Suprapubic skin (tissue), 4 donors: ENCODE data around the gene TANC1. TPM values are rescaled to one million over a fixed set of nuclear protein-coding genes. Genes with fewer than 3 reads are reported as not detected.

ENCODE experiments used
- DNase-seq, 2 donors: peaks; one replicate each; pipeline ENCODE4 v3.0.0-alpha.2; 2019; ENCODE audit warnings: low spot score in 2 of 2
- H3K27ac ChIP-seq: fragments of 200-600 bp; sonication (generic); one replicate; pipeline ENCODE4 v1.5.1; 2019
- H3K27me3 ChIP-seq: fragments of 200-600 bp; sonication (generic); one replicate; pipeline ENCODE4 v1.5.1; 2019
- H3K36me3 ChIP-seq: fragments of 200-600 bp; sonication (generic); one replicate; pipeline ENCODE4 v1.5.1; 2019
- H3K4me1 ChIP-seq: fragments of 200-600 bp; sonication (generic); one replicate; pipeline ENCODE4 v1.5.1; 2019
- H3K4me3 ChIP-seq: fragments of 200-600 bp; sonication (generic); one replicate; pipeline ENCODE4 v1.5.1; 2019; ENCODE audit warnings: mild to moderate bottlenecking
- H3K9me3 ChIP-seq: fragments of 200-600 bp; sonication (generic); one replicate; pipeline ENCODE4 v1.5.1; 2019
- EP300 ChIP-seq: sonication (generic); formaldehyde crosslinking; IDR thresholded peaks from one replicate; pipeline ENCODE4 v1.6.1; 2017; ENCODE audit warnings: antibody characterized with exemption
- POLR2A ChIP-seq, 2 donors: fragments of 450-650 bp; IDR thresholded peaks; one replicate each; pipeline ENCODE4 v1.6.1; 2017; ENCODE audit warnings: antibody characterized with exemption in 2 of 2, mild to moderate bottlenecking in 2 of 2, moderate library complexity in 2 of 2
- POLR2AphosphoS5 ChIP-seq, 3 donors: sonication (generic); formaldehyde crosslinking; IDR thresholded peaks; one replicate each; pipeline ENCODE4 v1.6.1; 2017; ENCODE audit warnings: antibody characterized with exemption in 3 of 3
- WGBS: methylation state at CpG from one replicate; pipeline ENCODE4 v1.1.5; 2018; 5-methylcytosine and 5-hydroxymethylcytosine counted together
- total RNA-seq, 4 donors: library from RNA; depleted of rRNA; stranded (reverse); fragments of >200 nt; gene quantifications; one replicate each; pipeline ENCODE4 v1.1.0, GENCODE V29; 2016
- TF ChIP-seq, protein P1 (sequence below), 2 donors: fragments of 200-600 bp in 1 of 2; fragments of 450-650 bp in 1 of 2; sonication (generic) in 1 of 2; IDR thresholded peaks; one replicate each; pipeline ENCODE4 v1.5.1; 2016 to 2019; ENCODE audit warnings: antibody characterized with exemption in 2 of 2, mild to moderate bottlenecking in 1 of 2, moderate library complexity in 1 of 2

The TANC1 gene
- total RNA-seq, 4 donors from 2014 or later, result 57.6 to 260 (median 88.3) TPM

DNA sequence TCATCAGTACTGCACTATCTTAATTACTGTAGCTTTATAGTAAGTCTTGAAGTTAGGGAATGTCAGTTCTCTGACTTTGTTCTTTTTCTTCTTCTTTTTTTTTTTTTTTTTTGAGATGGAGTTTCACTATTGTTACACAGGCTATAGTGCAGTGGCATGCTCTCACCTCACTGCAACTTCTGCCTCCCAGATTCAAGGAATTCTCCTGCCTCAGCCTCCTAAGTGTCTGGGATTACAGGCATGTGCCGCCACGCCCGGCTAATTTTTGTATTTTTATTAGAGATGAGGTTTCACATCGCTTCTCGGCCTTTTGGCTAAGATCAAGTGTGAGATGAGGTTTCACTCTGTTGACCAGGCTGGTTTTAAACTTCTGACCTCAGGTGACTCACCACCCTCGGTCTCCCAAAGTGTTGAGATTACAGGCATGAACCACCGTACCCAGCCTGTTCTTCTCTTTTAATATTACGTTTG, 41.9 kb upstream of the TANC1 start:
- Histone ChIP-seq H3K4me3 (no peak overlapping the region), H3K4me1 (no peaks in the 10 kb centered on the region), H3K36me3 (no peaks in the 10 kb centered on the region), H3K9me3 (no peaks in the 10 kb centered on the region), H3K27me3 (no peaks in the 10 kb centered on the region), H3K27ac (no peak overlapping the region)
- TF ChIP-seq POLR2A (IDR thresholded peaks at IDR 0.05), result no peak
- TF ChIP-seq, protein P1, sequence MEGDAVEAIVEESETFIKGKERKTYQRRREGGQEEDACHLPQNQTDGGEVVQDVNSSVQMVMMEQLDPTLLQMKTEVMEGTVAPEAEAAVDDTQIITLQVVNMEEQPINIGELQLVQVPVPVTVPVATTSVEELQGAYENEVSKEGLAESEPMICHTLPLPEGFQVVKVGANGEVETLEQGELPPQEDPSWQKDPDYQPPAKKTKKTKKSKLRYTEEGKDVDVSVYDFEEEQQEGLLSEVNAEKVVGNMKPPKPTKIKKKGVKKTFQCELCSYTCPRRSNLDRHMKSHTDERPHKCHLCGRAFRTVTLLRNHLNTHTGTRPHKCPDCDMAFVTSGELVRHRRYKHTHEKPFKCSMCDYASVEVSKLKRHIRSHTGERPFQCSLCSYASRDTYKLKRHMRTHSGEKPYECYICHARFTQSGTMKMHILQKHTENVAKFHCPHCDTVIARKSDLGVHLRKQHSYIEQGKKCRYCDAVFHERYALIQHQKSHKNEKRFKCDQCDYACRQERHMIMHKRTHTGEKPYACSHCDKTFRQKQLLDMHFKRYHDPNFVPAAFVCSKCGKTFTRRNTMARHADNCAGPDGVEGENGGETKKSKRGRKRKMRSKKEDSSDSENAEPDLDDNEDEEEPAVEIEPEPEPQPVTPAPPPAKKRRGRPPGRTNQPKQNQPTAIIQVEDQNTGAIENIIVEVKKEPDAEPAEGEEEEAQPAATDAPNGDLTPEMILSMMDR (IDR thresholded peaks at IDR 0.05), result no peak
- TF ChIP-seq EP300, result no peak
- no peak for TF ChIP-seq POLR2AphosphoS5 (IDR thresholded peaks at IDR 0.05)
- no peak for DNase-seq
- WGBS, result 87% methylated on average over 8 of the region's 8 CpGs

DNA sequence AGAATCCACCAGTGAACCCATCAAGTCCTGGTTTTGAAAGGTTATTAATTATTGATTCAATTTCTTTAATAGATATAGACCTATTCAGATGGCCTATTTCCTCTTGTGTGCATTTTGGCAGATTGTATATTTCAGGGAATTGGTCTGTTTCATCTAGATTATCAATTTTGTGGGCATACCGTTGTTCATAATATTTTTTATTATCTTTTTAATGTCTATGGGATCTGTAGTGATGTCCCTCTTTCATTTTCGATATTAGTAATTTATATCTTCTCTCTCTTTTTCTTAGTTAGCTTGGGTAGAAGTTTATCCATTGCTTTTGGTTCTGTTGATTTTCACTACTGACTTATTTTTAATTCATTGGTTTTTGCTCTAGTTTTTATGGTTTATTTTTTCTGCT, 39.9 kb upstream of the TANC1 start:
- no peaks in the 10 kb centered on the region for H3K36me3 ChIP-seq
- H3K9me3 ChIP-seq, result no peaks in the 10 kb centered on the region
- H3K4me3 ChIP-seq, result no peak overlapping the region
- H3K27me3 ChIP-seq, result no peaks in the 10 kb centered on the region
- no peak for DNase-seq
- TF ChIP-seq POLR2AphosphoS5 (IDR thresholded peaks at IDR 0.05) (no peak), POLR2A (IDR thresholded peaks at IDR 0.05) (no peak)
- no peak overlapping the region for H3K27ac ChIP-seq
- no peaks in the 10 kb centered on the region for H3K4me1 ChIP-seq
- 96% methylated on average over 2 of the region's 2 CpGs for WGBS

DNA sequence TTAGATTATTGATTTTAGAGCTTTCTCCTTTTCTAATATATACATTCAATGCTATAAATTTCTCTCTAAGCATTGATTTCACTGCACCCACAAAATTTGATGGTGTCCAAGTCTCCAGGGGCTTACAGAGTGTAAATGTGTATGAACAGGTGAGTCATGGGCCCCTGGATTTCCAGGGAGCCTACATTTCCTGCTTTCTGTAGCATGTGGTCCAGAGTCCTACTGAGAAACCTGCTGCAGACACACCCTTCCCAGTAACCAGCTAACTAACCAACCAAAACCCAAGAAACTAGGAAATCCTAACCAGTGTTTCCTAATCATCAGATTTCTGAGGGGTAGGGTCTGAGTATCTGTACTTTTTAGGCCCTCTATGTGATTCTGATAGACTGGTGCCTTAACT, 39.5 kb upstream of the TANC1 start:
- no peaks in the 10 kb centered on the region for H3K9me3 ChIP-seq
- no peaks in the 10 kb centered on the region for H3K4me1 ChIP-seq
- no peak overlapping the region for H3K27ac ChIP-seq
- no peaks in the 10 kb centered on the region for H3K36me3 ChIP-seq
- no peak for DNase-seq
- TF ChIP-seq, protein P1 (IDR thresholded peaks at IDR 0.05), result no peak
- no peak for TF ChIP-seq POLR2AphosphoS5 (IDR thresholded peaks at IDR 0.05)
- no peak for TF ChIP-seq EP300
- TF ChIP-seq POLR2A (IDR thresholded peaks at IDR 0.05), result no peak
- no peak overlapping the region for H3K4me3 ChIP-seq
- no peaks in the 10 kb centered on the region for H3K27me3 ChIP-seq

DNA sequence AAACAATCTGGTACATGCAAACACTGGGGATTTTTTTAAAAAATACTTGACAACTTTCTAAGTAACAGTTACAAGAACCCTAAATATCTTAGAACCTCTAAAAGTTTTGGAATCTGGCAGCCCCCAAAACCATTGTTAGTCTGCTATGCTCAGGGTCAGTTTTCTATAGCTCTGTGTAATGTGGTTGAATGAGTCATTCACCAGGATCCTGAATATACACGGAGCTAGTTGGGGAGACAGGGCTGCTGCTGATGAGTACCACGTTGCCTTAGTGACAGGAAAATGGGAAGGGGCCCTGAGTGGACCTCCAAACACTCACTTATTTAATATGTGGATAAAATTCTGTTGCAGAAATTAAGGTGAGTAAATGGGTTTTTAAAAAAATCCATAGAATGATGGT, 36.9 kb upstream of the TANC1 start:
- no peaks in the 10 kb centered on the region for H3K36me3 ChIP-seq
- H3K27me3 ChIP-seq, result no peaks in the 10 kb centered on the region
- 36% methylated on average over 2 of the region's 2 CpGs for WGBS
- H3K9me3 ChIP-seq, result no peaks in the 10 kb centered on the region
- TF ChIP-seq, protein P1 (IDR thresholded peaks at IDR 0.05), result no peak
- no peak for TF ChIP-seq EP300
- TF ChIP-seq POLR2A (IDR thresholded peaks at IDR 0.05), result no peak
- no peak for TF ChIP-seq POLR2AphosphoS5 (IDR thresholded peaks at IDR 0.05)
- H3K4me3 ChIP-seq, result no peak overlapping the region
- peaks cover 5% of the 10 kb centered on the region for H3K4me1 ChIP-seq
- DNase-seq, result no peak
- no peak overlapping the region for H3K27ac ChIP-seq

DNA sequence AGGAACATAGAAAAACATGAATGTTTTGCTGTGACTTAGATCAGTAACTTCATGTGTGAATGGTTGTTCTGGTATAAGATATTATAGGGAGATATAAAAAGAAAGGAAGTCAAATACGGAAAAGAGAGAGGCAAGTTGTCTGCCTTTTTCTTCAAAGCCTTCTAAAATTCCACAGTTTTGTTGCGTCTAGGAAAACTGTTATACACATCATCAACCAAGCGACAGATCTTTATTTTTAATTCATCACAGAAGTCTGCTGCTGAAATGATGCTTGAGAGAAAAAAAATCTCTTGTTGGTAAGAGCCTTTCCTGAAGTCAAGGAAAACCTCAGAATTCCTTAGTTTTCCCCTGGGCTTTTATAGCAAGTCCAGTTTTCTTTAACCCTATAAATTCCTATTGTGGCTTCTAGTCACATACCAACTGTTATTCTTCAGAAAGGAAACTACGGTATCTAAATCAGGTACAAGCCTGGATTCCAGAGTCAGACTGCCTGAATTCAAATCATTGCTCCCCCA, 36.3 kb upstream of the TANC1 start:
- Histone ChIP-seq H3K4me3 (no peak overlapping the region), H3K27ac (no peak overlapping the region), H3K36me3 (no peaks in the 10 kb centered on the region), H3K4me1 (peaks cover 5% of the 10 kb centered on the region), H3K9me3 (no peaks in the 10 kb centered on the region), H3K27me3 (no peaks in the 10 kb centered on the region)
- DNase-seq, result no peak
- 59% methylated on average over 4 of the region's 4 CpGs for WGBS
- no peak for TF ChIP-seq POLR2AphosphoS5 (IDR thresholded peaks at IDR 0.05)
- no peak for TF ChIP-seq EP300
- TF ChIP-seq, protein P1 (IDR thresholded peaks at IDR 0.05), result no peak
- TF ChIP-seq POLR2A (IDR thresholded peaks at IDR 0.05), result no peak

DNA sequence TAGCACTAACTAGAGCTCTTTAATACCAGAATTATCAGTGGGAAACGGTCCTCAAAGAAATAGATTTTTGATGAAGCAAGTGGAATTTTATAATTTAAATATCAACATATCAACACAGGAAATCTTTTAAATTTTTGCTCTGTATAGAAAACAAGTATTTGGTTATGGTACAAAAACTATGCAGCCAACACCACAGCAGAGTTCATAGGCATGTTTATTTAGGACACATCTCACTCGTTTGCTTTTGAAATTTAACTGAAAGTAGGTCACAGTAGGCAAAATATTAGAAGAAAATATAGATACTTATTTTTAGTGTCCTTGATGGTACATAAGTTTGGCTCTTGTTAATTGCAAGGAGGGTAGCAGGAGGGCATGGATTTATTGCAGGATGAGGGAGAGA, 34.3 kb upstream of the TANC1 start:
- TF ChIP-seq, protein P1 (IDR thresholded peaks at IDR 0.05), result no peak
- TF ChIP-seq POLR2AphosphoS5 (IDR thresholded peaks at IDR 0.05), result no peak
- no peak for TF ChIP-seq POLR2A (IDR thresholded peaks at IDR 0.05)
- no peak for TF ChIP-seq EP300
- Histone ChIP-seq H3K9me3 (no peaks in the 10 kb centered on the region), H3K27ac (no peak overlapping the region), H3K27me3 (no peaks in the 10 kb centered on the region), H3K4me1 (peaks cover 5% of the 10 kb centered on the region), H3K36me3 (no peaks in the 10 kb centered on the region), H3K4me3 (no peak overlapping the region)
- 71% methylated on average over 2 of the region's 2 CpGs for WGBS
- no peak for DNase-seq
